ENCODE results near the gene MX2.

Gene MX2

GRCh38 chr21:41425588-41425953 lies 63.7 kb downstream of the MX2 start:
- Histone ChIP-seq H3K4me1 (ENCODE audit: control insufficient read depth, low read length) (peaks cover 2% of the 10 kb centered on the region), H3K36me3 (ENCODE audit: control insufficient read depth, low read length) (no peaks in the 10 kb centered on the region), H3K79me2 (ENCODE audit: control insufficient read depth, low read length) (no peaks in the 10 kb centered on the region), H3K4me2 (ENCODE audit: low read length) (peak overlapping the region; percentile 33; the same call in 1 of the 2 replicates), H3K9me2 (replicated peaks; ENCODE audit: control insufficient read depth, low read length) (no peaks in the 10 kb centered on the region), H3K27ac (ENCODE audit: low read depth, low read length) (no peak overlapping the region), H3F3A (ENCODE audit: control insufficient read depth, insufficient read depth) (no peaks in the 10 kb centered on the region), H4K20me1 (ENCODE audit: control insufficient read depth, insufficient read depth, low read depth, low read length) (no peaks in the 10 kb centered on the region), H3K9me3 (ENCODE audit: control insufficient read depth, insufficient read depth, low read length) (no peaks in the 10 kb centered on the region), H3K4me3 (ENCODE audit: low read length) (0 out of 2 replicates have a peak overlapping the region, but pooled peaks have one; percentile 30), H3K27me3 (ENCODE audit: control insufficient read depth, low read length) (peaks cover 28% of the 10 kb centered on the region)
- no peak for TF ChIP-seq CTCF (IDR thresholded peaks at IDR 0.05; ENCODE audit: low read depth, low read length, poor library complexity, severe bottlenecking)
- TF ChIP-seq EZH2phosphoT487 (IDR thresholded peaks at IDR 0.05; ENCODE audit: borderline replicate concordance, low read length) = no peak

- H3K36me3 ChIP-seq (ENCODE audit: control insufficient read depth, low read length) = no peaks in the 10 kb centered on the region
- TF ChIP-seq EZH2phosphoT487 (IDR thresholded peaks at IDR 0.05; ENCODE audit: borderline replicate concordance, low read length) (no peak), CTCF (IDR thresholded peaks at IDR 0.05; ENCODE audit: low read depth, low read length, poor library complexity, severe bottlenecking) (no peak)
- H3K4me1 ChIP-seq (ENCODE audit: control insufficient read depth, low read length) = no peaks in the 10 kb centered on the region
- H3F3A ChIP-seq (ENCODE audit: control insufficient read depth, insufficient read depth) = no peaks in the 10 kb centered on the region
- peak within 1 kb of the TSS; percentile 30 for H3K4me3 ChIP-seq (ENCODE audit: low read length)
- H3K9me2 ChIP-seq (replicated peaks; ENCODE audit: control insufficient read depth, low read length) = no peaks in the 10 kb centered on the region
- H3K4me2 ChIP-seq (ENCODE audit: low read length) = peak within 1 kb of the TSS; percentile 33
- H3K79me2 ChIP-seq (ENCODE audit: control insufficient read depth, low read length) = no peaks in the 10 kb centered on the region
- H3K27ac ChIP-seq (ENCODE audit: low read depth, low read length) = no peak within 1 kb of the TSS
- H3K9me3 ChIP-seq (ENCODE audit: control insufficient read depth, insufficient read depth, low read length) = no peaks in the 10 kb centered on the region
- H4K20me1 ChIP-seq (ENCODE audit: control insufficient read depth, insufficient read depth, low read depth, low read length) = no peaks in the 10 kb centered on the region
- H3K27me3 ChIP-seq (ENCODE audit: control insufficient read depth, low read length) = peaks cover 28% of the 10 kb centered on the region
Observed at GRCh38 chr21:41425954-41426675, 64.3 kb downstream of the MX2 start, which contains the start of gene MX1. TSS of gene MX1 (plus strand) at chr21:41426239. CDS start at chr21:41432071, 5,832 bp downstream.

- Histone ChIP-seq H3K27me3 (ENCODE audit: control insufficient read depth, low read length) (peaks cover 29% of the 10 kb centered on the region), H3K4me3 (ENCODE audit: low read length) (no peak overlapping the region), H3K4me1 (ENCODE audit: control insufficient read depth, low read length) (0 out of 2 replicates have a peak, but pooled peaks cover 2% of the 10 kb centered on the region), H3K9me2 (replicated peaks; ENCODE audit: control insufficient read depth, low read length) (no peaks in the 10 kb centered on the region), H3K79me2 (ENCODE audit: control insufficient read depth, low read length) (no peaks in the 10 kb centered on the region), H3K36me3 (ENCODE audit: control insufficient read depth, low read length) (no peaks in the 10 kb centered on the region), H3F3A (ENCODE audit: control insufficient read depth, insufficient read depth) (no peaks in the 10 kb centered on the region), H3K9me3 (ENCODE audit: control insufficient read depth, insufficient read depth, low read length) (no peaks in the 10 kb centered on the region), H4K20me1 (ENCODE audit: control insufficient read depth, insufficient read depth, low read depth, low read length) (no peaks in the 10 kb centered on the region), H3K4me2 (ENCODE audit: low read length) (peak overlapping the region; percentile 33; the same call in 1 of the 2 replicates), H3K27ac (ENCODE audit: low read depth, low read length) (no peak overlapping the region)
- TF ChIP-seq EZH2phosphoT487 (IDR thresholded peaks at IDR 0.05; ENCODE audit: borderline replicate concordance, low read length) = no peak
- TF ChIP-seq CTCF (IDR thresholded peaks at IDR 0.05; ENCODE audit: low read depth, low read length, poor library complexity, severe bottlenecking) = no peak
Observed at GRCh38 chr21:41426676-41427404, 65.0 kb downstream of the MX2 start.

Data from DOHH2 (cell line).